ENCODE data around the gene AHCYL2. TPM values are rescaled to one million over a fixed set of nuclear protein-coding genes. Genes with fewer than 3 reads are reported as not detected.

Gene AHCYL2
- 23.2 and 26.0 TPM in 2 replicates for total RNA-seq (2021)
- long read RNA-seq, partial matches to known transcripts: 0 of 4 reads
- long read RNA-seq, other reads (novel, unspliced or antisense): 4 of 4 reads

- Histone ChIP-seq H4K91ac (ENCODE audit: insufficient read length, low read depth, low read length) (no peak within 1 kb of the TSS), H3K4ac (ENCODE audit: low read depth, low read length) (no peak within 1 kb of the TSS), H2BK12ac (ENCODE audit: insufficient read length, low read depth, low read length) (no peak within 1 kb of the TSS), H3K79me1 (ENCODE audit: insufficient read depth, low read depth, low read length, poor library complexity, severe bottlenecking) (no peaks in the 10 kb centered on the region), H2BK15ac (ENCODE audit: low read depth, low read length) (no peak within 1 kb of the TSS), H3K79me2 (ENCODE audit: insufficient read depth, low read length) (peaks cover 2% of the 10 kb centered on the region; the same call in 1 of the 2 replicates), H3T11ph (ENCODE audit: low read length) (no peak within 1 kb of the TSS), H3K56ac (ENCODE audit: insufficient read length, low read depth, low read length) (no peak within 1 kb of the TSS), H3K27ac (ENCODE audit: insufficient read length, low read depth, low read length) (peak within 1 kb of the TSS; percentile 69), H3K23ac (ENCODE audit: insufficient read length, low read depth, low read length) (no peak within 1 kb of the TSS), H2AFZ (ENCODE audit: low read length) (peak within 1 kb of the TSS; percentile 99), H2AK5ac (ENCODE audit: insufficient read length, low read length) (no peak within 1 kb of the TSS), H2BK20ac (ENCODE audit: low read depth, low read length, poor library complexity, severe bottlenecking) (no peak within 1 kb of the TSS), H3K14ac (ENCODE audit: insufficient read depth, low read length) (peak within 1 kb of the TSS; percentile 74), H3K4me2 (ENCODE audit: insufficient read depth, insufficient read length, low read length) (peak within 1 kb of the TSS; percentile 96), H3K18ac (ENCODE audit: insufficient read length, low read depth, low read length) (peak within 1 kb of the TSS; percentile 61), H4K5ac (ENCODE audit: insufficient read length, low read depth, low read length) (no peak within 1 kb of the TSS), H3K9ac (ENCODE audit: extremely low read depth, insufficient read length, low read length) (peak within 1 kb of the TSS; percentile 57), H4K20me1 (ENCODE audit: control insufficient read depth, insufficient read depth, insufficient read length) (no peaks in the 10 kb centered on the region), H3K4me1 (ENCODE audit: insufficient read depth, low read length) (peaks cover 5% of the 10 kb centered on the region; the same call in 1 of the 2 replicates), H3K23me2 (ENCODE audit: insufficient read length, low read depth, low read length, poor library complexity, severe bottlenecking) (peaks cover 2% of the 10 kb centered on the region), H3K9me3 (ENCODE audit: control insufficient read depth, low read depth, low read length) (no peaks in the 10 kb centered on the region), H2BK5ac (ENCODE audit: insufficient read length, low read length) (no peak within 1 kb of the TSS), H2BK120ac (ENCODE audit: low read depth, low read length, poor library complexity, severe bottlenecking) (no peak within 1 kb of the TSS), H4K8ac (replicated peaks; ENCODE audit: insufficient read length, low read depth, low read length) (no peak within 1 kb of the TSS), H3K27me3 (ENCODE audit: insufficient read depth, low read length) (no peaks in the 10 kb centered on the region)
- no peaks in the 10 kb centered on the region for H3K36me3 Mint-ChIP-seq (ENCODE audit: insufficient read depth in 1 of 3, low read depth in 3 of 3)
- peak within 1 kb of the TSS; percentile 79 to 93 for H3K4me3 Mint-ChIP-seq
- DNase-seq: peak; percentile 98
- H3K27ac Mint-ChIP-seq: peak within 1 kb of the TSS; percentile 88 to 98 (median 89)
- H3K4me1 Mint-ChIP-seq: peaks cover 23 to 25% of the 10 kb centered on the region in 2 experiments
- H3K27me3 Mint-ChIP-seq (ENCODE audit: low read depth): no peaks in the 10 kb centered on the region; the same call in 1 of the 2 replicates
- no CpG with 5 or more reads among the region's 63 CpGs for WGBS (ENCODE audit: extremely low coverage, insufficient read length, low lambda C conversion rate)
- H3K9me3 Mint-ChIP-seq: peaks cover 0 to 2% of the 10 kb centered on the region in 2 experiments; a peak in 1 of 5 replicates
- TF ChIP-seq CTCF (conservative IDR thresholded peaks at IDR 0.05): no peak
Observed at GRCh38 chr7:129224251-129225205, at the start of gene AHCYL2. TSS of gene AHCYL2 (plus strand) at chr7:129225030.

Data from H9 (cell line).